GM10266 (cell line): Measurements from ENCODE around the gene SCLY.

ENCODE experiments used
- DNase-seq: peaks from one replicate; pipeline ENCODE4 v3.0.0; 2012; ENCODE audit errors: extremely low spot score
- CTCF ChIP-seq: IDR thresholded peaks from 2 replicates; pipeline ENCODE4 v1.5.1; 2012; ENCODE audit warnings: mild to moderate bottlenecking, low read depth; ENCODE audit not compliant: control insufficient read depth, insufficient read depth; ENCODE audit errors: missing control alignments

The SCLY gene

GRCh38 chr2:238098901-238099713 is 38.3 kb downstream of the SCLY start:
- TF ChIP-seq CTCF, result no peak
- no peak for DNase-seq

DNA sequence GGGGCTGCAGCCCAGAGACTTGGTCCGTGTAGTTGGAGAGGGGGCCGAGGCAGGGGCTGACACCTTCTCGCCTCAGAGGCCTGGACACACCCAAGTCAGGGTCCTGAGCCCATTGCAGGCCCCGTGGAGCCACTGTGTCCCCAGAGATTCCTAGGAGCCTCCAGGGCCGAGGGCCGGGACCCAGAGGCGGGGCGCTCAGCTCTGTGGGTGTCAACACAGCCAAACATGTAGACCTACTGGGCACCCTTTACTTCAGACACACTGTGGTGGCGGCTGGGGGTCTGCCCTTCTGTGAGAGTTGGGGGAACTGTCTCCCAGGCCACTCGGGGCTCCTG is 38.9 kb downstream of the SCLY start:
- DNase-seq, result no peak
- no peak for TF ChIP-seq CTCF

GRCh38 chr2:238100049-238100820 is 39.4 kb downstream of the SCLY start, which contains the start of gene ESPNL:
TSS of gene ESPNL (plus strand) at chr2:238100340. CDS start at chr2:238100420, 80 bp downstream.
- no peak for TF ChIP-seq CTCF
- DNase-seq, result no peak

DNA sequence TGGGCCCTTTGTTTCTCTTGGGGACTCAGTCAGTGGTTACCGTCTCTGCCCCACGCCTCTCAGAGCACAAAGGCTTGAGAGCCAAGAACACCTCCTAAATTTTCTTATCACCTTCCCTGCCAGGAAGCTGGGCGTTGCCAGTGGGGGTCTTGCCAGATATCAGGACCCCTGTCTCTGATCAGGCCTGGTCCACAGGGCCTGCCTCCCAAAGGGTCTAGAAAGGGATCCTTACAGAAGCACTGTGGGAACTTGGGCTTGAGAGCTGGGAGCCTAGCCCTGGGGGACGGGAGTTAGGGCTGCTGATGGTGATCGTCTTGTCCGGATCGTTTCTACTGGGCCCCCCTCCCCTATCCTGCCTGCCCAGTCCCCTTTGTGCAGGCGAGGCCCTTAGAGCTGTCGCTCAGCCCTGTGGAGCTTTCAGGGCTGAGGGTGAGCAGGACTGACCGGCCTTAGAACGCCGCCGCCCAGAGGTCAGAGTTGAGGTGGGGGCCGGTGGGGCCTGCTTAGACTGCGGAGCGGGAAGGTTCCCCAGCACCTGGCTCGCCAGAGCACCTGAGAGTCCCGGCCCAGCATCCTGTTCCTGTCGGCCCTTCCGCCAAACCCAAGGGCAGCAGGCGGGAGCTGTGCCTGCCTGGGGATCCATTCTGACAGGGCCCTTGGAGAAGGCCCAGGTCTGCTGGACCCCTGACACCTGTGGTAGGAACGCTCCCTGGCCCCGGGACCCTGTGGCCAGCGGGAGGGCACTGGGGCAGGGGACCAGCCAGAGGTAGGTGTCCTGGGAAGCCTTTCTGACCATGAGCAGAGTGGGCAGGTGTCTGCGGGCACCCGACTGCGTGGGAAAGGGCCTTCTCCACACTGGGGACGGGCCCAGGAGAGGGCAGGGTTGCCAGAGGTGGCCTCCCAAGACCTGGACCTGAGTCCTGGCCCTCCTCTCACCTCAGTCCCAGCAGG is 40.3 kb downstream of the SCLY start:
- no peak for DNase-seq
- TF ChIP-seq CTCF, result no peak

DNA sequence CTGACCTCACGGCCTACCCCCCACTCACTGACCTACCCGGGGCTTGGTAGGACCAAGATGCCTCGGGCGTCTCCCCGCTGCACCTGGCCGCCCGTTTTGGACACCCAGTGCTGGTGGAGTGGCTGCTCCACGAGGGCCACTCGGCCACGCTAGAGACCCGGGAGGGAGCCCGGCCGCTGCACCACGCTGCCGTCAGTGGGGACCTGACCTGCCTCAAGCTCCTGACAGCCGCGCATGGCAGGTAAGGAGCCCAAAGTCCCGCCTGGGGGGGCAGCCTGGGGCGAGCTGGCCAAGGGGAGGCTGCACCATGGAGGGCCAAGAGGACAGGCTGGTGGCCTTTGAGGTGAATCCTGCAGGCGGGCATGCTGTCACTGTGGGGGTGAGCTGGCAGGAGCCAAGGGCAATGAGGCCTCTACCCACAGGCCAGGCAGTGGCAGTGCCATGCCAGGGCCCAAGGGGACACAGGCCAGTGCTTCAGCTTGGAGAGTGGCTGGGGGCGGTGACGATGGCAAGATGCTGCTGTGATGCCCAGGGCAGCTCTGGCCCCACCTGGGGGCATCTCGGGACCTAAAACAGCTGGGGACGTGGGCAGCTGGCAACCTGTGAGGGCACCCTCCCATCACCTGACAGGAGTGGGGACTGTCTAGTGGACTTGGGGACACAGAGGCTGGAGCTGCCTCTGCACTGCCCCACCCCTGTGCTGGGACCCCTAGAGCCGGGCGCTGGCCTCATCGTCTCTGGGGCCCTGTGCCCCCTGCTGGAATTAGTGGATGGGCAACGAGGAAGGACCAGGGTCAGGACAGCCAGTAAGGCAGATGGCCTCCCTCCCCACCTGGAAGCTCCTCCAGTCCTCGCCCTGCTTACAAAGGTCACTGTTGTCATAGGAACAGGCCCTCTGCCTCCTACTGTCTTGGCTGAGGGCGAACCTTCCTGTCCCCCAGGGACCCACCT is 41.4 kb downstream of the SCLY start:
- no peak for DNase-seq
- no peak for TF ChIP-seq CTCF

DNA sequence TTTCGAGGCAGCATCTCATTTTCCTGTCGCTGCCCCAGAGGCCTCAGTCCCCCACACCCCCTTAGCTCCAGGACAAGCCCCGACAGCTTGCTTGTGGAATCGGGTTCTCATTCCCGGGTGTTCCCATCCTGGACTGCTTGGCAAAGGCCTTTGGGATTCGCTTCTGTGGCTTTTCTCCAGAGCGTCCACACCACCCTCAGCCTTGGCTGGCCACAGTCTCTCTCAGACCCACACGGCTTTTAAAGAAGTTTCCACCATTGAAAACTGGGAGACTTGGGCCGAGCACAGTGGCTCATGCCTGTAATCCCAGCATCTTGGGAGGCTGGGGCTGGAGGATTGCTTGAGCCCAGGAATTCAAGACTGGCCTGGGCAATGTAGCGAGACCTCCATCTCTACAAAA is 42.1 kb downstream of the SCLY start:
- no peak for DNase-seq
- TF ChIP-seq CTCF, result no peak
